Measurements from ENCODE around the gene GTF2F1. TPM values are rescaled to one million over a fixed set of nuclear protein-coding genes. Genes with fewer than 3 reads are reported as not detected.
A peak's percentile ranks its signal among the peaks of the same experiment; 100 is the strongest.
"Not testable (repeated sequence)": the region's sequence is repeated elsewhere in the genome, so short reads cannot be mapped to it uniquely, and the experiment has no call there.

GTF2F1 gene
- total RNA-seq, 2 experiments from 2014 or later = 64.7 to 77.4 TPM

GRCh38 chr19:6354098-6354674 lies 38.8 kb downstream of the GTF2F1 start:
- CTCF ChIA-PET = interaction anchor here (1.2 kb wide), 1 partner anchor 228 kb away, joined by 4 read pairs; no protein-coding TSS in a partner anchor
- Mint-ChIP-seq H3K27me3 (no peaks in the 10 kb centered on the region), H3K4me1 (no peaks in the 10 kb centered on the region), H3K36me3 (no peaks in the 10 kb centered on the region), H3K4me3 (no peak overlapping the region), H3K9me3 (ENCODE audit: low read depth) (no peaks in the 10 kb centered on the region), H3K27ac (no peak overlapping the region)
- ATAC-seq (no peak), DNase-seq (no peak)

GRCh38 chr19:6352381-6353165 lies 40.4 kb downstream of the GTF2F1 start:
- no peaks in the 10 kb centered on the region for H3K27me3 Mint-ChIP-seq
- ATAC-seq (no peak), DNase-seq (no peak)
- no peaks in the 10 kb centered on the region for H3K9me3 Mint-ChIP-seq (ENCODE audit: low read depth)
- CTCF ChIA-PET = interaction anchor here (0.8 to 1.3 kb wide), 3 partner anchors 53 to 538 kb away, joined by 3 read pairs; no protein-coding TSS in a partner anchor
- no peak overlapping the region for H3K4me3 Mint-ChIP-seq
- no peaks in the 10 kb centered on the region for H3K4me1 Mint-ChIP-seq
- H3K36me3 Mint-ChIP-seq = no peaks in the 10 kb centered on the region
- H3K27ac Mint-ChIP-seq = no peak overlapping the region

GRCh38 chr19:6350688-6351087 lies 42.3 kb downstream of the GTF2F1 start:
- no peaks in the 10 kb centered on the region for H3K4me1 Mint-ChIP-seq
- CTCF ChIA-PET = no interaction called here

GRCh38 chr19:6349271-6349670 lies 43.7 kb downstream of the GTF2F1 start:
- not testable (repeated sequence) for H3K9me3 Mint-ChIP-seq (ENCODE audit: low read depth); H3K4me3 Mint-ChIP-seq; H3K4me1 Mint-ChIP-seq; ATAC-seq; DNase-seq; H3K27ac Mint-ChIP-seq; H3K27me3 Mint-ChIP-seq; H3K36me3 Mint-ChIP-seq
- CTCF ChIA-PET = interaction anchor here (0.8 kb wide), 1 partner anchor 357 kb away, joined by 3 read pairs; no protein-coding TSS in a partner anchor

More at GRCh38 chr19:6350688-6351087, 42.3 kb downstream of the GTF2F1 start:
- Mint-ChIP-seq H3K4me3 (no peak overlapping the region), H3K27me3 (no peaks in the 10 kb centered on the region), H3K36me3 (no peaks in the 10 kb centered on the region), H3K9me3 (ENCODE audit: low read depth) (no peaks in the 10 kb centered on the region), H3K27ac (no peak overlapping the region)
- no peak for DNase-seq
- ATAC-seq = no peak

DNA sequence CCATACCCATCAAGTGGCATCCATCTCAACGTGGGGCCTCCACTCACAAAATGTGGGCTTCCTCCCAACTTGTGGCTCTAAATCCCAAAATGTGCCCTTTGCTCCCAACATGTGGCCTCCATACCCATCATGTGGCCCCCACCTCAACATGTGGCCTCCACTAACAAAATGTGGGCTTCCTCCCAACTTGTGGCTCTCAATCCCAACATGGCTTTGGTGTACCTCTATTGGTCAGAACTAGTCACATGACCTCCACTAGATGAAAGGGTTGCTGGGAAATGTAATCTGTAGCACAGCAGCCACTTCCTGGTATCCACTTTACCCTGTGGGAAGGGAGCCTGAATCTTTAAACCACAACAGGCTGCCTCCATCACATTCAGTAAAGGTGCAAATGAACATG lies 49.5 kb downstream of the GTF2F1 start:
- ATAC-seq = no peak
- CTCF ChIA-PET = no interaction called here
- Mint-ChIP-seq H3K27ac (no peak overlapping the region), H3K36me3 (peaks cover 7% of the 10 kb centered on the region), H3K4me1 (peaks cover 3% of the 10 kb centered on the region), H3K4me3 (no peak overlapping the region), H3K9me3 (ENCODE audit: low read depth) (no peaks in the 10 kb centered on the region), H3K27me3 (no peaks in the 10 kb centered on the region)
- DNase-seq = no peak

DNA sequence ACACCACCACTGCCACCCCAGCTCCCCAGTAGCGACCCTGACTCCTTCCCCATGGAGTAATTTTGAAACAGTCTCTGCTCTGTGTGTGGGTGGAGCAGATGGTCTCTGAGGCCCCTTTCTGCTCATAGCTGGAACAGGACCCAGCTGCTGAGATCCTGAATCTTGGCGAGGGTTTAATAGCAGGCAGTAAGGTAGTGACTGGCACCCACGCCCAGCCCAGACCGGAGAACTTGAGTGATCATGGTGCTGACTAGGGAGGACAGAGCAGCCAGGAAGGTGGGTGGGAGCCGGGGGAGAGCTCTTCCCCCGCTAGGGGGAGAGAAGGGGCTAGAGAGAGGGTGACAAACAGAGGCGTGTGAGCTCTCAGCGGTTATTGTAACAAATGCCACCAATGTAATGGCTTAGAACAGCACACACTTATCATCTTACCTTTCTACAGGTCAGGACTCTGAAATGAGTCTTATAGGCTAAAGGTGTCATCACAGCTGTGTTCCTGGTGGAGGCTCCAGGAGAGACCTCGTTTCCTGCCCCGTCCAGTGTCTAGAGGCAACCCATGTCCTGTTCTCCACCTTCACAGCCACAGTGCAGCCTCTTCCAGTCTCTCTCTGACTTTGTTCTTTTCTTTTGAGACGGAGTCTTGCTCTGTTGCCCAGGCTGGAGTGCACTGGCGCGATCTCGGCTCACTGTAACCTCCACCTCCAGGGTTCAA lies 52.3 kb downstream of the GTF2F1 start:
- Mint-ChIP-seq H3K36me3 (peaks cover 7% of the 10 kb centered on the region), H3K27ac (no peak overlapping the region), H3K9me3 (ENCODE audit: low read depth) (no peaks in the 10 kb centered on the region), H3K4me1 (peaks cover 3% of the 10 kb centered on the region), H3K27me3 (no peaks in the 10 kb centered on the region), H3K4me3 (no peak overlapping the region)
- CTCF ChIA-PET = interaction anchor here (0.8 kb wide), 1 partner anchor 122 kb away, joined by 3 read pairs; no protein-coding TSS in a partner anchor
- no peak for ATAC-seq
- no peak for DNase-seq

GRCh38 chr19:6334490-6335285 lies 58.3 kb downstream of the GTF2F1 start:
- DNase-seq (no peak), ATAC-seq (no peak)
- Mint-ChIP-seq H3K36me3 (no peaks in the 10 kb centered on the region), H3K9me3 (ENCODE audit: low read depth) (no peaks in the 10 kb centered on the region), H3K4me3 (no peak overlapping the region), H3K27ac (no peak overlapping the region), H3K27me3 (no peaks in the 10 kb centered on the region), H3K4me1 (no peaks in the 10 kb centered on the region)
- CTCF ChIA-PET = interaction anchor here (0.8 kb wide), 1 partner anchor 286 kb away, joined by 3 read pairs; no protein-coding TSS in a partner anchor

- Mint-ChIP-seq H3K4me3 (no peak within 1 kb of the TSS), H3K36me3 (no peaks in the 10 kb centered on the region), H3K9me3 (ENCODE audit: low read depth) (no peaks in the 10 kb centered on the region), H3K27ac (no peak within 1 kb of the TSS), H3K27me3 (no peaks in the 10 kb centered on the region), H3K4me1 (no peaks in the 10 kb centered on the region)
- CTCF ChIA-PET = no interaction called here
- no peak for ATAC-seq
- DNase-seq = no peak
Measured at GRCh38 chr19:6333439-6333838, 59.5 kb downstream of the GTF2F1 start, which contains the start of gene ACER1. Gene ACER1 (minus strand): TSS chr19:6333612. CDS start chr19:6333551, 61 bp downstream.

Small RNA genes lying within 50 kb of the gene (microRNA-seq; reads per million reads assigned to microRNA genes)
- 19.2 reads per million, percentile 42 among the genes with 10 or more reads in this experiment for gene MIR3940
- not detected for gene MIR6790
- not detected for gene MIR6885

Other genes with a start within 250 kb of the GTF2F1 start
- 10 to 100 TPM; 40.5 to 47.1 TPM for gene MLLT1, start 113.2 kb downstream of the GTF2F1 start, total RNA-seq
- gene ACER1, start 59.6 kb downstream of the GTF2F1 start, total RNA-seq = under 1 TPM in 1 of 2 experiments, not detected in 1; 0.26 TPM
- 100 to 1,000 TPM; 141 to 145 TPM for gene CLPP, start 31.6 kb downstream of the GTF2F1 start, total RNA-seq
- gene ALKBH7, start 20.4 kb downstream of the GTF2F1 start, total RNA-seq = 10 to 100 TPM; 31.9 to 45.8 TPM
- gene PSPN, start 17.2 kb downstream of the GTF2F1 start, total RNA-seq = 1 to 10 TPM; 1.8 to 2.6 TPM
- gene KHSRP, start 31.6 kb upstream of the GTF2F1 start, total RNA-seq = 100 to 1,000 TPM; 341 to 364 TPM
- under 1 TPM; 0.44 to 0.52 TPM for gene SLC25A41, start 40.6 kb upstream of the GTF2F1 start, total RNA-seq
- 10 to 100 TPM; 25.2 to 27.9 TPM for gene SLC25A23, start 66.6 kb upstream of the GTF2F1 start, total RNA-seq
- under 1 TPM; 0.45 to 0.55 TPM for gene CRB3, start 71.1 kb upstream of the GTF2F1 start, total RNA-seq
- 100 to 1,000 TPM; 100 to 113 TPM for gene DENND1C, start 88.6 kb upstream of the GTF2F1 start, total RNA-seq
- gene TUBB4A, start 109.1 kb upstream of the GTF2F1 start, total RNA-seq = 1 to 10 TPM; 7.5 to 8.1 TPM
- 10 to 100 TPM in 1 of 2 experiments, 1 to 10 TPM in 1; 4.7 to 18.5 TPM for gene TNFSF9, start 137.9 kb upstream of the GTF2F1 start, total RNA-seq
- gene CD70, start 198.0 kb upstream of the GTF2F1 start, total RNA-seq = 100 to 1,000 TPM in 1 of 2 experiments, 10 to 100 TPM in 1; 74.3 to 184 TPM

All from activated CD8-positive, alpha-beta memory T cell treated with anti-CD3 and anti-CD28 coated beads, Interleukin-2, amount 10 ng/mL, durations not matched to agents 7 days and 5 days (primary cell).